Activated T-helper 1 cell treated with anti-CD3 and anti-CD28 coated beads, Interleukin-12 subunit alpha, Interleukin-12 subunit beta, Interleukin-2, Interleukin-4 antibody, amounts not matched to agents 30 ng/mL and 10 ng/mL and 1 ng/mL, durations not matched to agents 14 hours and 24 hours and 36 hours (primary cell): Measurements from ENCODE around the gene TMEM95. TPM values are rescaled to one million over a fixed set of nuclear protein-coding genes. Genes with fewer than 3 reads are reported as not detected.
"Not testable (repeated sequence)": the region's sequence is repeated elsewhere in the genome, so short reads cannot be mapped to it uniquely, and the experiment has no call there.

Experiments used
- DNase-seq: peaks from one replicate; pipeline ENCODE4 v3.0.0; 2021; ENCODE audit warnings: low spot score
- H3K27ac Mint-ChIP-seq: one replicate; pipeline ENCODE4 v1.8.0; 2021; ENCODE audit warnings: mild to moderate bottlenecking, mixed read lengths
- H3K27me3 Mint-ChIP-seq: one replicate; pipeline ENCODE4 v1.8.0; 2022; ENCODE audit warnings: mild to moderate bottlenecking, moderate library complexity, mixed read lengths; ENCODE audit not compliant: insufficient read depth
- H3K36me3 Mint-ChIP-seq: one replicate; pipeline ENCODE4 v1.8.0; 2021; ENCODE audit warnings: low read depth, mixed read lengths
- H3K4me1 Mint-ChIP-seq: one replicate; pipeline ENCODE4 v1.8.0; 2021; ENCODE audit warnings: low read depth, mixed read lengths
- H3K4me3 Mint-ChIP-seq: one replicate; pipeline ENCODE4 v1.8.0; 2021; ENCODE audit warnings: mild to moderate bottlenecking, moderate library complexity, mixed read lengths
- H3K9me3 Mint-ChIP-seq: one replicate; pipeline ENCODE4 v1.8.0; 2021; ENCODE audit warnings: mixed read lengths
- intact Hi-C: fragments of 100-400 bp; cut with micrococcal nuclease; formaldehyde crosslinking; loops from one replicate; pipeline ENCODE4 v1.15.1; 2024
- total RNA-seq: library from RNA; stranded (reverse); gene quantifications from 2 replicates; pipeline ENCODE4 v1.2.3, GENCODE V29; 2022

Gene TMEM95
- total RNA-seq, 1 donor from 2014 or later: not detected

GRCh38 chr17:7355573-7355972, 617 bp downstream of the TMEM95 start:
- intact Hi-C loops: loop anchor here (5.0 kb wide), 1 partner anchor 147 kb away; no protein-coding TSS in a partner anchor
- no peak for DNase-seq
- H3K9me3 Mint-ChIP-seq: no peaks in the 10 kb centered on the region
- no peak overlapping the region for H3K27ac Mint-ChIP-seq
- H3K4me1 Mint-ChIP-seq: peaks cover 29% of the 10 kb centered on the region
- peaks cover 8% of the 10 kb centered on the region for H3K36me3 Mint-ChIP-seq
- no peak overlapping the region for H3K4me3 Mint-ChIP-seq
- no peaks in the 10 kb centered on the region for H3K27me3 Mint-ChIP-seq

- intact Hi-C loops: loop anchor here (1.0 to 5.0 kb wide), 4 partner anchors 48 to 205 kb away; partner anchors contain the start of genes SENP3 and TMEM256
- Mint-ChIP-seq H3K36me3 (peaks cover 8% of the 10 kb centered on the region), H3K4me1 (peaks cover 29% of the 10 kb centered on the region), H3K27me3 (no peaks in the 10 kb centered on the region), H3K27ac (no peak overlapping the region), H3K4me3 (no peak overlapping the region), H3K9me3 (no peaks in the 10 kb centered on the region)
- peak; percentile 82 for DNase-seq
These were observed 1.2 kb downstream of the TMEM95 start for GRCh38 chr17:7356072-7356549.

DNA sequence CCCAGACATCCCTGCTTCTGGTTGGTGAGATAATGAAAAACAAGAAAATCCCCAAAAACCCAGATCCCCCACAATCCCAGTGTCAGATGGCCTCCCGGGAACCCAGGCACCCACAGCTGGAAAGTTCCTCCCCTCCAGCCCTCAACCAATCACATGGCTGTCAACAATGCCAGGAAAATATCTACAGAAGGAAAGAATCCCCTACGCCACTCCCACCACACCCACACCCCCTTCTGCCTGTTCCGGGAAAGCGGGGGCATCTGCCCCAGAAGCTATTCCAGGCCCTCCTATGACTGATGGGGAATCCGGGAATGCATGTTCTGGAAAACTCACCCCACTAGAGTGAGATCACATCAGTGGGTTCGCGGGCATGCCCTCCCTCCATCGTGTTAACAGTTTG, 1.8 kb downstream of the TMEM95 start:
- DNase-seq: no peak
- intact Hi-C loops: loop anchor here (1.0 to 5.0 kb wide), 4 partner anchors 48 to 205 kb away; partner anchors contain the start of genes SENP3 and TMEM256

DNA sequence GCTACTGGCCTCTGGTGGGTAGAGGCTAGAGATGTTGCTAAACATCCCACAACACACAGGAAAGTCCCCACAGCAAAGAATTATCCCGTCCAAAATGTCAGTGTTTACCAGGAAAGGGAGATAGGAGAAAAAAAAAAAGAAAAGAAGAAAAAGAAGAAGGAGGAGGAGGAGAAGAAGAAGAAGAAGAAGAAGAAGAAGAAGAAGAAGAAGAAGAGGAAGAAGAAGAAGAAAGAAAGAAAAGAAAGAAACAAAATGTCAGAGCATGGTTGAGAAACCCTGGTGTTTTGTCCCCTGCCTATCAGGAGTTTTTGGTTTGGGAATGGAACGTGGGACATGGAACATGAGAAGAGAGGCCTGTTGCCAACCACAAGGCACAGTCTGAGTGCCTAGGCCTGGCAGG, 2.4 kb downstream of the TMEM95 start:
- H3K4me3 Mint-ChIP-seq: no peak overlapping the region
- H3K9me3 Mint-ChIP-seq: no peaks in the 10 kb centered on the region
- H3K36me3 Mint-ChIP-seq: peaks cover 4% of the 10 kb centered on the region
- peaks cover 3% of the 10 kb centered on the region for H3K27me3 Mint-ChIP-seq
- H3K27ac Mint-ChIP-seq: no peak overlapping the region
- DNase-seq: no peak
- peaks cover 27% of the 10 kb centered on the region for H3K4me1 Mint-ChIP-seq
- intact Hi-C loops: loop anchor here (5.0 kb wide), 1 partner anchor 145 kb away; no protein-coding TSS in a partner anchor

More for the DNA sequence above, 1.8 kb downstream of the TMEM95 start:
- Mint-ChIP-seq H3K27me3 (peaks cover under 1% of the 10 kb centered on the region), H3K27ac (no peak overlapping the region), H3K4me3 (no peak overlapping the region), H3K36me3 (peaks cover 5% of the 10 kb centered on the region), H3K9me3 (no peaks in the 10 kb centered on the region), H3K4me1 (peaks cover 29% of the 10 kb centered on the region)

DNA sequence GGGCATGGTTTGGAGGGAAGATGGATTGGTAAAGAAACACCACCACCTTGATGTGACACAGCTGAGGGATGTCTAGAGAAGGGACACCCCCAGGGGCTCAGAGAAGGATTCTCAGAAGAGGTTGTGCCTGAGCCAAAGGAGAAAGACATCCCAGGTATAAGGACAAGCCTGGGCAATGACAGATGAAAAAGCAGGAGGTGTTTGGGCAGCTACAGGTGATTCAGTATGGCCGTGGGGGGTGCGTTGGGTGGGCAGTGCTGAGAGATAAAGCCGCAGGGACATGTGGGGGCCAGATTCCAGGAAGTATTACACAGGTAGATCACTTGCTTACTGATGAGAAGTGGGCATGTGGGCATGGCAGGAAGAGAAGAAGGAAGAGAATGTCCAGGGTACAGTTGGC, 7.0 kb downstream of the TMEM95 start:
- no peaks in the 10 kb centered on the region for H3K9me3 Mint-ChIP-seq
- H3K27ac Mint-ChIP-seq: no peak overlapping the region

DNA sequence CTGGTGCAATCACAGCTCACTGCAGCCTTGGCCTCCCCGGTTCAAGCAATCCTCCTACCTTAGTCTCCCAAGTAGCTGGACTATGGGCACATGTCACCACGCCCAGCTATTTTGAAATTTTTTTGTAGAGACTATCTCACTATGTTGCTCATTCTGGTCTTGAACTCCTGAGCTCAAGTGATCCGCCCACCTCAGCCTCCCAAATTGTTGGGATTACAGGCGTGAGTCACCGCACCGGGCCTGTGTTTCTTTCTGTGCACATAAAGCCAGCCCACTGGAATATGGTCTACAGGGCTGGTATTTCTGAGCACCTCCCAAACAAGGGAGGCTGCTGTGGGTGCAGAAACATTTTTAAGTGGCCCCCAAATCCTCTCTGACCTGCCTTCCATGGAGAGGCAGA, 8.4 kb downstream of the TMEM95 start:
- Mint-ChIP-seq H3K9me3 (no peaks in the 10 kb centered on the region), H3K4me1 (no peaks in the 10 kb centered on the region), H3K36me3 (no peaks in the 10 kb centered on the region), H3K4me3 (no peak overlapping the region), H3K27me3 (peaks cover 3% of the 10 kb centered on the region), H3K27ac (no peak overlapping the region)
- intact Hi-C loops: no loop called here
- DNase-seq: no peak

More for the DNA sequence above, 7.0 kb downstream of the TMEM95 start:
- H3K27me3 Mint-ChIP-seq: peaks cover 3% of the 10 kb centered on the region
- H3K4me1 Mint-ChIP-seq: no peaks in the 10 kb centered on the region
- intact Hi-C loops: no loop called here
- no peaks in the 10 kb centered on the region for H3K36me3 Mint-ChIP-seq
- no peak for DNase-seq
- H3K4me3 Mint-ChIP-seq: no peak overlapping the region

DNA sequence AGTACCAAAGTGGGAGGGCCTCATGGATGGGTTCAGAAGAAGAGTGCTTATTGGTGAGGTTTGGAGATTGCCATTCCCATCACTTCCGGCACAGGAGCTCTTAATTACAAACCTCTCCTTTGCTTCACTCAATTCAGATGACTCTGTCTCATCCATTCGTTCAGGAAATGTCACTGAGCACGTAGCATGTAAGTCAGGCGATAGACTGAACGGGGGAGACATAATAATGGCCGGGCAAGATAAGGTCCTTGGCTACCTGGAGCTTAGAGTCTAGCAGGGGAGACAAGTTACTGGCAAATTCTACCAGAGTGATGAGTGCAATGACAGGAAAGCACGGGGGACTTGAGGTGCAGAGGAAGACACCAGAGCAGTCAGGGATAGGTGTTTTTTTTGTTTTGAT, 11.0 kb downstream of the TMEM95 start:
- H3K4me1 Mint-ChIP-seq, intact Hi-C loops, H3K27ac Mint-ChIP-seq: not testable (repeated sequence)

DNA sequence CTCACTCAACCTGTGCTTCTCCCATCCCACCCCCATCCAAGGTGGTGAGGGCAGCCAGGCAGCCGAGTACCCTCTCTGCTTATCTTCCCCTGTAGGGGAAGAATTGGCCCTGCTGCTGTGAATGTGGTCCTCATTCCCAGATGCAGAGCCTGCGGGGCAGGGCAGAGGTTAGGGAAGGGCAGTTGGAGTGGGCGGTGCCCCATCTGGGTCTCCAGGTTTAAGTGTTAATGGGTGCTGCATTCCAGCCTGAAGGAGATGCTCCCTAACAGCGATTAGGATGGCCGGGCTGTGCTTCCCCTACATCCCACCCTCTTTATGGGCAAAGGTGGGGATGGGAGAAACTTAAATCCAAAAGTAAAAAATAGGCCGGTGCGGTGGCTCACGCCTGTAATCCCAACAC, 12.1 kb downstream of the TMEM95 start:
- H3K9me3 Mint-ChIP-seq: no peaks in the 10 kb centered on the region
- intact Hi-C loops: no loop called here

More for the DNA sequence above, 11.0 kb downstream of the TMEM95 start:
- H3K9me3 Mint-ChIP-seq, H3K4me3 Mint-ChIP-seq, DNase-seq, H3K36me3 Mint-ChIP-seq, H3K27me3 Mint-ChIP-seq: not testable (repeated sequence)

GRCh38 chr17:7367918-7368598, 13.1 kb downstream of the TMEM95 start:
- Mint-ChIP-seq H3K27me3 (peaks cover 5% of the 10 kb centered on the region), H3K9me3 (no peaks in the 10 kb centered on the region), H3K27ac (no peak overlapping the region), H3K4me3 (no peak overlapping the region), H3K4me1 (no peaks in the 10 kb centered on the region), H3K36me3 (no peaks in the 10 kb centered on the region)
- DNase-seq: no peak
- intact Hi-C loops: no loop called here

More for the DNA sequence above, 12.1 kb downstream of the TMEM95 start:
- H3K36me3 Mint-ChIP-seq: no peaks in the 10 kb centered on the region
- H3K4me1 Mint-ChIP-seq: no peaks in the 10 kb centered on the region
- no peak overlapping the region for H3K4me3 Mint-ChIP-seq
- peaks cover 5% of the 10 kb centered on the region for H3K27me3 Mint-ChIP-seq
- H3K27ac Mint-ChIP-seq: no peak overlapping the region
- DNase-seq: no peak

GRCh38 chr17:7368599-7368994, 13.6 kb downstream of the TMEM95 start:
- intact Hi-C loops, H3K4me1 Mint-ChIP-seq, H3K36me3 Mint-ChIP-seq, H3K9me3 Mint-ChIP-seq, DNase-seq, H3K27me3 Mint-ChIP-seq, H3K4me3 Mint-ChIP-seq, H3K27ac Mint-ChIP-seq: not testable (repeated sequence)

GRCh38 chr17:7369825-7370224, 14.9 kb downstream of the TMEM95 start:
- Mint-ChIP-seq H3K4me3 (no peak overlapping the region), H3K36me3 (no peaks in the 10 kb centered on the region), H3K27me3 (peaks cover 5% of the 10 kb centered on the region), H3K4me1 (no peaks in the 10 kb centered on the region), H3K9me3 (no peaks in the 10 kb centered on the region), H3K27ac (no peak overlapping the region)
- intact Hi-C loops: no loop called here
- no peak for DNase-seq

DNA sequence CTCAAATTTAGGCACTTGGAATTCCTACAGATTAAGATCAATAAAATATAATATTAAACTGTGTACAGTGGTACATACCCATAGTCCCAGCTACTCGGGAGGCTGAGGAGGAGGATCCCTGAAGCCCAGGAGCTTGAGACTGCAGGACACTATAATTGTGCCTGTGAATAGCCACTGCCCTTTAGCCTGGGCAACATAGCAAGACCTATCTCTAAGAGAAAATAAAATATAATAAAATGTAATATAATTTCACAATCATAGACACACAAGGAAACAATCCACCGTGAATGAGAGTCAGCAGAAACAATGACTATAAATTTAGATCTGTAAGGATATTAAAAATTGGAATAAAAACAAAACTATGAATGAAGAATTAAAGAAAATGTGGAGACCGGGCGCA, 15.9 kb downstream of the TMEM95 start:
- intact Hi-C loops: no loop called here
- no peaks in the 10 kb centered on the region for H3K4me1 Mint-ChIP-seq
- H3K27me3 Mint-ChIP-seq: peaks cover 5% of the 10 kb centered on the region
- H3K9me3 Mint-ChIP-seq: no peaks in the 10 kb centered on the region
- no peak overlapping the region for H3K27ac Mint-ChIP-seq
- no peak overlapping the region for H3K4me3 Mint-ChIP-seq
- DNase-seq: no peak
- H3K36me3 Mint-ChIP-seq: no peaks in the 10 kb centered on the region

GRCh38 chr17:7374353-7374752, 19.4 kb downstream of the TMEM95 start:
- H3K4me1 Mint-ChIP-seq: no peaks in the 10 kb centered on the region
- DNase-seq: no peak
- H3K4me3 Mint-ChIP-seq: no peak overlapping the region
- H3K36me3 Mint-ChIP-seq: peaks cover 2% of the 10 kb centered on the region
- H3K9me3 Mint-ChIP-seq: peaks cover 5% of the 10 kb centered on the region
- intact Hi-C loops: no loop called here
- no peak overlapping the region for H3K27ac Mint-ChIP-seq
- peaks cover 16% of the 10 kb centered on the region for H3K27me3 Mint-ChIP-seq
